Stomach (tissue), 4 donors: ENCODE results near the gene ULK4.

Source experiments
- CTCF ChIP-seq, 7 experiments: fragments of 450-650 bp in 4 of 7; fragments of 200-600 bp in 3 of 7; sonication (generic) in 3 of 7; IDR thresholded peaks; one replicate each; pipeline ENCODE4 v1.5.1; 2016 to 2019; ENCODE audit warnings: antibody characterized with exemption in 7 of 7, control low read depth in 2 of 7, mild to moderate bottlenecking in 1 of 7
- POLR2A ChIP-seq, 4 donors: fragments of 450-650 bp; IDR thresholded peaks; one replicate each; pipeline ENCODE4 v1.6.1; 2016; ENCODE audit warnings: antibody characterized with exemption in 4 of 4, control low read depth in 2 of 4, mild to moderate bottlenecking in 1 of 4, moderate library complexity in 1 of 4
- POLR2AphosphoS5 ChIP-seq, 3 donors: sonication (generic); formaldehyde crosslinking; IDR thresholded peaks; one replicate each; pipeline ENCODE4 v1.6.1; 2016; ENCODE audit warnings: antibody characterized with exemption in 3 of 3

DNA sequence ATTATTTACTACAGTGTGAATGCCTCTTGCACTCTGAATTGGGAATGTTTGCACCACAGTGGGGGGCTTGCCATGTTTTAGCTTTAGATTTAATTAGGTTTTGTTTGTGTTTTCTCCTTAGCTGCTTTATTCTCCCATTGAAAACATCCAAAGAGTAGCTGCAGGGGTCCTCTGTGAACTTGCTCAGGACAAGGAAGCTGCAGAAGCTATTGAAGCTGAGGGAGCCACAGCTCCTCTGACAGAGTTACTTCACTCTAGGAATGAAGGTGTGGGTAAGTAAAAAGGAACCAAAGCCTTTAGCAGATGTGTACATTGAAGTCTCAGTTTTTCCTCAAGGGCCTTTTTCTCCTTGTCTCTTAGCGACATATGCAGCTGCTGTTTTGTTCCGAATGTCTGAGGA lies 725.7 kb downstream of the ULK4 start:
- TF ChIP-seq CTCF (IDR thresholded peaks at IDR 0.05), result no peak
- TF ChIP-seq POLR2A (IDR thresholded peaks at IDR 0.05), result no peak
- no peak for TF ChIP-seq POLR2AphosphoS5 (IDR thresholded peaks at IDR 0.05)
